ENCODE measurements around the gene ST14. TPM values are rescaled to one million over a fixed set of nuclear protein-coding genes. Genes with fewer than 3 reads are reported as not detected.

The ST14 gene
- total and polyA plus RNA-seq, 2 experiments from 2014 or later, result not detected

DNA sequence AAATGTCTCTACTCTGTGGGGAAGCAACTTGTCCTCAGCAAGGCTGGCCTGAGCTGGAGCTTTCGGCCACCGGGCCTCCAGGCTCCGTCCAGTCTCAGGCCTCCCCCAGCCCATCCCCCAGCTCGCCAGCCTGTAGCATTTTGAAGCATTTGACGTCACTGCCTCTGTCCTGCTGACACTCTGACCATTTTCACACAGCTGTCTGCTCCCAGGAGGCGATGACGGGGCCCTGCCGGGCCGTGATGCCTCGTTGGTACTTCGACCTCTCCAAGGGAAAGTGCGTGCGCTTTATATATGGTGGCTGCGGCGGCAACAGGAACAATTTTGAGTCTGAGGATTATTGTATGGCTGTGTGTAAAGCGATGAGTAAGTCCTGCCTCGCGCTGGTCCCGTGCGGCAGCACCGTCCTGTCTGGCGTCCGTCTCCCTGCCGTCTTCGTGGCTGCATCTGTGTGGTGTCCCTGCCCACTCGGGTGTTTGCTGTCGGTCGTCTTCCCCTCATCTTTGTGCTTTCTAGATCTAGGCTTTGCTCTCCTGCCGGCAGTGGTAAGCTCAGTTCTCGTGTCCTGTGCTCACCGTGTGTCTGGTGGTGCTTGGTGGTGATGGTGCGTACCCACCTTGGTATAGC, 36.1 kb upstream of the ST14 start:
- DNase-seq, result no peak

DNA sequence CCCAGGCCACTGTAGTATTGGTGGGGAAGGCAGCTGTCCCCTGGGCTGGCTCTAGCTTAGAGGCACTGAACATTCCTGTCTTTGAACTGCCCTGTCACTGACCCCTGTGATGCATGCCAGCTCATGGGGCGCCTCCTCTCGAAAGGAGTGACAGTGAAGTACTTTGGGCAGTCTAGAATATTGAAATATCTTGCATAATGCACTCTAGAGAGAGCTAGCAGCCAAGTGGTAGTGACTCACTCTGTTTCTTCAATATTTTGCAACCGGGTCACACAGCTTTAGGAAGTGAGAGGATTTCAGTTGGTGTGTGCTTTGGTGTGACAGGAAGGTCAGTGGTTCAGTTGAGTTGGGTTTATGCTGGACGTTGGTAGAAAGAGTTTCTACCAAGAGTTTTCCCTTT, 35.5 kb upstream of the ST14 start:
- in situ Hi-C loops (cut with MboI), result no loop called here
- TF ChIP-seq EZH2 (IDR thresholded peaks at IDR 0.05; ENCODE audit: insufficient read depth, poor library complexity, severe bottlenecking) (no peak), EZH2phosphoT487 (IDR thresholded peaks at IDR 0.05; ENCODE audit: insufficient read depth, low read depth) (no peak)

More for the DNA sequence above, 36.1 kb upstream of the ST14 start:
- Histone ChIP-seq H3K27ac (peak overlapping the region; percentile 57), H3K79me2 (ENCODE audit: insufficient read depth) (peaks cover 22% of the 10 kb centered on the region; the same call in 1 of the 2 replicates), H3K4me1 (ENCODE audit: insufficient read depth) (peaks cover 12% of the 10 kb centered on the region), H3F3A (ENCODE audit: insufficient read depth) (peaks cover 24% of the 10 kb centered on the region), H3K27me3 (replicated peaks; ENCODE audit: insufficient read depth) (no peaks in the 10 kb centered on the region), H3K9me2 (ENCODE audit: insufficient read depth) (no peaks in the 10 kb centered on the region), H3K36me3 (ENCODE audit: low read depth) (peaks cover 33% of the 10 kb centered on the region), H3K4me3 (no peak overlapping the region), H3K9me3 (ENCODE audit: low read depth) (no peaks in the 10 kb centered on the region), H4K20me1 (ENCODE audit: insufficient read depth) (no peaks in the 10 kb centered on the region), H3K9ac (no peak overlapping the region), H3K4me2 (ENCODE audit: unreplicated experiment) (no peak overlapping the region), H2AFZ (no peak overlapping the region)
- 96% methylated on average over 32 of the region's 32 CpGs for whole genome bisulfite sequencing, 2 experiments (ENCODE audit: low coverage in 1 of 2, low lambda C conversion rate in 2 of 2, missing lambda C conversion rate in 2 of 2)
- in situ Hi-C loops (cut with MboI), result no loop called here
- TF ChIP-seq EZH2phosphoT487 (IDR thresholded peaks at IDR 0.05; ENCODE audit: insufficient read depth, low read depth), result no peak
- TF ChIP-seq EZH2 (IDR thresholded peaks at IDR 0.05; ENCODE audit: insufficient read depth, poor library complexity, severe bottlenecking), result no peak

DNA sequence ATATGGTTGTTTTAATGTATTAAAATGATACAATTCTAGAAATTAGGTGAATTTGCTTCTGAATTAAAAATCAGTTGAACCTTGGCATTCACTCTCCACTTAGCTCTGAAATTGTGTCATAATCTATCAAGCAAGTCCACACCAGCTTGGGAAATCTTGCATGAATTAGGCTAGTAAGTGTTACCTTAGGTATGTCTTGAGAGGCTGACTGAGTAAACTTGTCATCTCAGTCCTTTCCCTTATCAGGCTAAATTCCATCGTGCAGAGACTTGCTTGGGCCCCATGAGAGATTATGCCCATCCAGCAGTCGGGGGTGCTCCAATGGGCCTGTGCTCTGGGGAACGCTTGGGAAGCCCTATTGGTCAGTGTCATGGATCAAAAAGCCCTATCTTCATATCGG, 33.9 kb upstream of the ST14 start:
- WGBS, 2 experiments (ENCODE audit: low coverage in 1 of 2, low lambda C conversion rate in 2 of 2, missing lambda C conversion rate in 2 of 2), result 95 to 100% methylated on average over 4 of the region's 4 CpGs
- no peak overlapping the region for H3K9ac ChIP-seq
- no peaks in the 10 kb centered on the region for H3K9me3 ChIP-seq (ENCODE audit: low read depth)
- H4K20me1 ChIP-seq (ENCODE audit: insufficient read depth), result no peaks in the 10 kb centered on the region
- H3K27me3 ChIP-seq (replicated peaks; ENCODE audit: insufficient read depth), result no peaks in the 10 kb centered on the region
- TF ChIP-seq EZH2phosphoT487 (IDR thresholded peaks at IDR 0.05; ENCODE audit: insufficient read depth, low read depth) (no peak), EZH2 (IDR thresholded peaks at IDR 0.05; ENCODE audit: insufficient read depth, poor library complexity, severe bottlenecking) (no peak)
- H3K4me1 ChIP-seq (ENCODE audit: insufficient read depth), result peaks cover 12% of the 10 kb centered on the region
- no peak overlapping the region for H2AFZ ChIP-seq
- no peak overlapping the region for H3K4me3 ChIP-seq
- peaks cover 20% of the 10 kb centered on the region; the same call in 1 of the 2 replicates for H3K79me2 ChIP-seq (ENCODE audit: insufficient read depth)
- no peak for DNase-seq
- no peak overlapping the region for H3K4me2 ChIP-seq (ENCODE audit: unreplicated experiment)
- in situ Hi-C loops (cut with MboI), result no loop called here
- peaks cover 24% of the 10 kb centered on the region for H3F3A ChIP-seq (ENCODE audit: insufficient read depth)
- H3K9me2 ChIP-seq (ENCODE audit: insufficient read depth), result no peaks in the 10 kb centered on the region
- peaks cover 49% of the 10 kb centered on the region for H3K36me3 ChIP-seq (ENCODE audit: low read depth)
- H3K27ac ChIP-seq, result no peak overlapping the region

More for the DNA sequence above, 35.5 kb upstream of the ST14 start:
- no peaks in the 10 kb centered on the region for H4K20me1 ChIP-seq (ENCODE audit: insufficient read depth)
- H3K4me2 ChIP-seq (ENCODE audit: unreplicated experiment), result peak overlapping the region; percentile 45
- peak overlapping the region; percentile 57 for H3K27ac ChIP-seq
- H3K9me2 ChIP-seq (ENCODE audit: insufficient read depth), result no peaks in the 10 kb centered on the region
- DNase-seq, result peak; percentile 95
- whole genome bisulfite sequencing, 2 experiments (ENCODE audit: low coverage in 1 of 2, low lambda C conversion rate in 2 of 2, missing lambda C conversion rate in 2 of 2), result 1 to 5% methylated on average over 4 of the region's 4 CpGs
- no peak overlapping the region for H3K9ac ChIP-seq
- no peak overlapping the region for H3K4me3 ChIP-seq
- peaks cover 24% of the 10 kb centered on the region for H3F3A ChIP-seq (ENCODE audit: insufficient read depth)
- no peak overlapping the region for H2AFZ ChIP-seq
- no peaks in the 10 kb centered on the region for H3K27me3 ChIP-seq (replicated peaks; ENCODE audit: insufficient read depth)
- H3K79me2 ChIP-seq (ENCODE audit: insufficient read depth), result peaks cover 20% of the 10 kb centered on the region; the same call in 1 of the 2 replicates
- H3K4me1 ChIP-seq (ENCODE audit: insufficient read depth), result peaks cover 12% of the 10 kb centered on the region
- H3K36me3 ChIP-seq (ENCODE audit: low read depth), result peaks cover 38% of the 10 kb centered on the region
- no peaks in the 10 kb centered on the region for H3K9me3 ChIP-seq (ENCODE audit: low read depth)

DNA sequence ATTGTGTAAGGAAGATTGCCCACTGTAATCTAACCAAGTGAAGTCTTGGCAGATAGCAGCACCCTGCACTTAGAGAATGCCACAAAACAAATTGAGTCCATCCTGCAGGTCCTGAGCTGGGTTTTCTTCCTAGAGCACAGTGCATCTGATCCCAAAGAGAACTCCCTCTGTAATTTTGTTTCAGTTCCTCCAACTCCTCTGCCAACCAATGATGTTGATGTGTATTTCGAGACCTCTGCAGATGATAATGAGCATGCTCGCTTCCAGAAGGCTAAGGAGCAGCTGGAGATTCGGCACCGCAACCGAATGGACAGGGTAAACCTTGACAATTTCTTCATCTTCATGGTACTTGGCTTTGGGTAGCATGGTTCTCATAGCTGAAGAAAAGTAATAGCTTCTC, 33.1 kb upstream of the ST14 start:
- H3K27ac ChIP-seq, result no peak overlapping the region
- H3K4me2 ChIP-seq (ENCODE audit: unreplicated experiment), result no peak overlapping the region
- no peaks in the 10 kb centered on the region for H4K20me1 ChIP-seq (ENCODE audit: insufficient read depth)
- peaks cover 49% of the 10 kb centered on the region for H3K36me3 ChIP-seq (ENCODE audit: low read depth)
- H3K4me1 ChIP-seq (ENCODE audit: insufficient read depth), result peaks cover 12% of the 10 kb centered on the region
- no peak for TF ChIP-seq EZH2phosphoT487 (IDR thresholded peaks at IDR 0.05; ENCODE audit: insufficient read depth, low read depth)
- peaks cover 20% of the 10 kb centered on the region; the same call in 1 of the 2 replicates for H3K79me2 ChIP-seq (ENCODE audit: insufficient read depth)
- WGBS, 2 experiments (ENCODE audit: low coverage in 1 of 2, low lambda C conversion rate in 2 of 2, missing lambda C conversion rate in 2 of 2), result 96 to 98% methylated on average over 5 of the region's 5 CpGs
- no peaks in the 10 kb centered on the region for H3K9me2 ChIP-seq (ENCODE audit: insufficient read depth)
- H3K4me3 ChIP-seq, result no peak overlapping the region
- in situ Hi-C loops (cut with MboI), result no loop called here
- H3K9me3 ChIP-seq (ENCODE audit: low read depth), result no peaks in the 10 kb centered on the region
- peaks cover 24% of the 10 kb centered on the region for H3F3A ChIP-seq (ENCODE audit: insufficient read depth)
- H3K9ac ChIP-seq, result no peak overlapping the region
- DNase-seq, result no peak
- H2AFZ ChIP-seq, result no peak overlapping the region
- H3K27me3 ChIP-seq (replicated peaks; ENCODE audit: insufficient read depth), result no peaks in the 10 kb centered on the region
